ENCODE data around the gene ALPK3.

Gene ALPK3

DNA sequence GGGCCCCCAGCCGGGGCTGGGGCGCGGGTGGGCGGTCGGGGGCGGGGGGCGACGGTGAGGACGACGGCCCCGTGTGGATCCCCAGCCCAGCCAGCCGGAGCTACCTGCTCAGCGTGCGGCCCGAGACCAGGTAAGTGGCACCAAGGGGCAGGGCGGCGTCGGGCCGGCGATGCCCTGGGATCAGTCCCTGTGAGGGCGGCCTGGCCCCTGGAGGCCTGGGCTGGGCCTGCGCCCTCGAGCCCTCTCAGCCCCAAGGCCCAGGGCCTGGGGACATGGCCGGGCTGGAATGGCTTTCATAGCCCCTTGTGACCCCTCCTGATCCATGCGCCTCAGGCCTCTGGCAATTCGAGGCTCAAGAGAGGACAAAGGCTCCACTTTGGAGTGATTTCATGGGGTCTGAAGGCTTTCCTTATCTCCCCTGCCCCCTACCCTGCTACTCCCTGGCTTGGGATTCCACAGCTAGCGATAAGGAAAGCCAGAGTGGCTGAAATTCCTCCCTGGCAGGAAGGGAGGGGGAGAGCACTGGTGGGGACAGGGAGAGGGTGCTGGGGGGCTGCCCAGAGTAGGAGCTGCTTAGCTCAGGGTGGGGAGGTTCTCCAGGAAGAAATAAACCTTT is 418 bp downstream of the ALPK3 start:
- TF ChIP-seq, protein P1, sequence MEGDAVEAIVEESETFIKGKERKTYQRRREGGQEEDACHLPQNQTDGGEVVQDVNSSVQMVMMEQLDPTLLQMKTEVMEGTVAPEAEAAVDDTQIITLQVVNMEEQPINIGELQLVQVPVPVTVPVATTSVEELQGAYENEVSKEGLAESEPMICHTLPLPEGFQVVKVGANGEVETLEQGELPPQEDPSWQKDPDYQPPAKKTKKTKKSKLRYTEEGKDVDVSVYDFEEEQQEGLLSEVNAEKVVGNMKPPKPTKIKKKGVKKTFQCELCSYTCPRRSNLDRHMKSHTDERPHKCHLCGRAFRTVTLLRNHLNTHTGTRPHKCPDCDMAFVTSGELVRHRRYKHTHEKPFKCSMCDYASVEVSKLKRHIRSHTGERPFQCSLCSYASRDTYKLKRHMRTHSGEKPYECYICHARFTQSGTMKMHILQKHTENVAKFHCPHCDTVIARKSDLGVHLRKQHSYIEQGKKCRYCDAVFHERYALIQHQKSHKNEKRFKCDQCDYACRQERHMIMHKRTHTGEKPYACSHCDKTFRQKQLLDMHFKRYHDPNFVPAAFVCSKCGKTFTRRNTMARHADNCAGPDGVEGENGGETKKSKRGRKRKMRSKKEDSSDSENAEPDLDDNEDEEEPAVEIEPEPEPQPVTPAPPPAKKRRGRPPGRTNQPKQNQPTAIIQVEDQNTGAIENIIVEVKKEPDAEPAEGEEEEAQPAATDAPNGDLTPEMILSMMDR (IDR thresholded peaks at IDR 0.05; ENCODE audit: extremely low read depth, missing control alignments) = no peak

DNA sequence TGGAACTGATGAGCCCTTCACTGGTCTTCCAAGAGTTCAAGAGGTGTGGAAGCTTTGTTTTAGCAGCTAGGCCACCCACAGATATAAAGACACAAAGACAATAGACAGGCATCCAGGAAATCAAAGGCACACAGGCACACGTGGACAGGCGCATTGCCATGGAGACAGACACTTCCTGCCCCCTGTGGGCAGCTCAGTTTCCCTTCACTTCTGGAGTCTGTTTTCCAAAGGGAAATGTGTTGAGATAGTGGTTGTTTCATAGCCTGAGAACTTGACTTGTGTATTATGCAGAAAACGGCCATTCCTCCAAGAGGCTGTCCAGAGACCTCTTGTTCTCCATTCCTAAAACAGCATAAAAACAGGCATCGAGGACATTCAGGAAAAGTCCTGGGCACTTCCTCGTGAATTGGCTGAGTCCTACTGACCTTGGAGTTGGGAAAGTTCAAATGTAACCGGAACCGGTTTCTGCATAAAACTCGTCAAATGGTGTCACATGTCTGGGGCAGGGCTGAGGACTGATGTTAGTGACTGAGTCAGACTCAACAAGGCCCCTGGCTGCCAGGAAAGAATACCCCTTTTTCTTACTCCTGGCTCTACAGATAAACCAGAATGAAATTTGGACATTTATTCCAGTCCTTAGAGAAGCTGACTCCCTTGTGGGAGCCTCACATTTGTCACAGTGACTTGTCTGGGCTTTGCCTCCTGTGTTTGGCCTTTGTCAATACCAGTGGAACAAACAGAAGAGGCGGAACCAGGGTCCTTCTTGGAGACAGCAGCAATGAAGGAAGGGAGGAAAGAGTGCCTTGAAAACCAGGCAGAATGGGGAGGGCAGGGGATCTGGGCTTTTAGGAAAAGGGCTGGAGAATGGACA is 1.3 kb downstream of the ALPK3 start:
- DNase-seq (ENCODE audit: low spot score) = no peak
- TF ChIP-seq, protein P1 (IDR thresholded peaks at IDR 0.05; ENCODE audit: extremely low read depth, missing control alignments) = no peak

More for the DNA sequence above, 418 bp downstream of the ALPK3 start:
- DNase-seq (ENCODE audit: low spot score) = no peak

DNA sequence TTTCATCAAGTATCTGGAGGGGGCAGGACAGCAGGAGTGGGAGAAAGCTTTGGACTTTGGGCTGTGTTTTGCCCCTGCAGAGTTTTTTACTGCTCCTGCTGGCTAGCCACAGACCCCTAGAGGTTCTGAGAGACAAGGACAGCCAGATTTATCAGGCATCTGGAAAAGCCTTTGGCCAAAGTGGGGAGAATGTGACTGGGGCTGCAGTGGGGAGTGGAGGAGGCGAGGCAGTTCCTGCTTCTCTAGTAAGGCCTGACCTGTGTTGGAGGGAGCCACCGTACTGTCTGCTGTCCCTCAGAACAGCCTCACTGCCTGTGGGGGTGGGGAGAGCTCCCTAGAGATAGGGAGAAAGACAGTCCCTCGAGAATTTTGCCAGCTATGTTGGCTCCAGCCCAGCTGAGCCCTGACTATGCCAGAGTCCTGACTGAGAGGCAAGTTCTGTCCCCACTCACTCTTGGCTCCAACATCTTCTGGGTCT is 2.2 kb downstream of the ALPK3 start:
- DNase-seq (ENCODE audit: low spot score) = no peak
- TF ChIP-seq, protein P1 (IDR thresholded peaks at IDR 0.05; ENCODE audit: extremely low read depth, missing control alignments) = no peak

DNA sequence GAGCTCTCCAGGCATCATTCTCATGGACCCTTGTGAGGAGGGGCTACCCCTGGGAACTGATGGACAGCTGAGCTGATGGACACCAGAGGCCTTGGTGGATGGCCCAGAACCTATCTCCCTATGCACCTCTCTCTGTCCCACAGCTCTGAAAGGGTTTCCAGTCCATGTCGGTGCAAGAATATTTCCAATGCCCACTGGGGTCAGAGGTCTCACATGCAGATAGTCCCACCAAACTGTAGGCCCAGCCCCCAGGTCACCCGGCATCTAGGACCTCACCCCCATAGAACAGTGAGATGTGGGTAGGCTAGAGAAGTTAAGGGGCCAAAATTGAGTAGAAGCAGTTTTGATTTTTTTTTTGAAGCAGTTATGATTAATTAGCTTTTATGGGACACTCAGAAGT is 2.6 kb downstream of the ALPK3 start:
- TF ChIP-seq, protein P1 (IDR thresholded peaks at IDR 0.05; ENCODE audit: extremely low read depth, missing control alignments) = no peak
- no peak for DNase-seq (ENCODE audit: low spot score)

DNA sequence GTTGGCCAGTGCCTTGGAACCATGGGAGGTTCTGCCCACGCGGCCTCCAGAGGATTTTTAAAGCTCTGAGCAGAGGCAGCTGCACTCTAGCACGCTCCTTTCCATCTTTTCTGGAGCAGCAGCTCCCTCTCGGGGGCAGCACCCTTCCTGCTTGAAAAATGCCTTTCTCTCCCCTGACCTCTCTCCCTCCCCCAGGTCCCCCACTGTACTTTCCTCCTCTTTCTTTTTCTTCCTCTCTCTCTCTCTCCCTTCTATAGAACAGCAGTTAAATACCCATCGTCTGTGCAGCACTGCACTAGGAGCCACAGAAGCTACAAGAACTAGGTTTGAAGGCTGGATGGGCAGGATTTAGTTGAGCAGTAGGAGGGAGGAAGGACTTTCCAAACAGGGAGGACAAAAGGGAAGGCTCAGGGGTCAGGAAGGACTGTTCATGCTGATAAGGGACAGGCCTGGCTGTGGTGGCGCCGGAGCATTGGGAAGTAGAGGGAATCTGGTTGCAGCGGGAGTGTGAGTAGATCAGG is 4.4 kb downstream of the ALPK3 start:
- TF ChIP-seq, protein P1 (IDR thresholded peaks at IDR 0.05; ENCODE audit: extremely low read depth, missing control alignments) = no peak
- no peak for DNase-seq (ENCODE audit: low spot score)

DNA sequence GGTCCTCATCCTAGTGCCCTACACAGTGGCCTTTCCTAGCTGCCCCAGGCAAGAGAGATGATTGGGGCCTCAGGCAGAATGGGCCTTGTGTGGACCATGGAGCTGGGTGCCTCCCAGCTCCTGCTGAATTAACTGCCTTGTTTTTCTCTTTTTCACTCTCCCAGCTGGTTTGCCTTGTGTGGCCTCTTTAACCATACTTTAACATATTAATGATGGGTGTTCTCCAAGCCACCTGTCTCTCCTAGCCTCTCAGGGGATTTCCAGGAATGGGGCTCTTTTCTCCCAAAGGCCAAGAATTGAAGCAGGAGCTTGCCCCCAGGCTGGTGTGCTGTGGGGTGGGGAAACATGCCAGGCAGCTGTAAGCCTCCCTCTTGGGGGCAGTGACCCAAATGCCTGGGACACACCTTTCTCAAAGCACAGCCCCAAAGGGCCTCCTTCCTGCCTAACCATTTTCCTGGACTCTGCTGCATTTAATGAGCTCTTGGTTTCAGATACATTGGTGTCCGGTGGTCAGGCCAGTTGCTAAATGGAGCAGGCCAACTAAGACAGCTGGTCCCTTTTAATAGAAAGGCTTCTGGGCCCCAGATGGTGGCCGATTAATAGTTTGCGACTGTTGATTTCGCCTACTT is 5.6 kb downstream of the ALPK3 start:
- DNase-seq (ENCODE audit: low spot score) = no peak
- TF ChIP-seq, protein P1 (IDR thresholded peaks at IDR 0.05; ENCODE audit: extremely low read depth, missing control alignments) = no peak

Data from GM20000 (cell line).